GM12892 (cell line): ENCODE data around the gene NFASC.

Experiments
- POLR2A ChIP-seq: IDR thresholded peaks from 2 replicates; pipeline ENCODE4 v1.6.1; 2011; ENCODE audit warnings: low read depth, low read length, control low read depth
- POLR2AphosphoS5 ChIP-seq: IDR thresholded peaks from 2 replicates; pipeline ENCODE4 v1.6.1; 2011; ENCODE audit warnings: low read depth, low read length, control low read depth
- TAF1 ChIP-seq: IDR thresholded peaks from 2 replicates; pipeline ENCODE4 v1.6.1; 2011; ENCODE audit warnings: low read depth, mild to moderate bottlenecking, control low read depth, low read length, borderline replicate concordance

- no peak for TF ChIP-seq POLR2AphosphoS5
- TF ChIP-seq POLR2A = no peak
- no peak for TF ChIP-seq TAF1
These were observed 201.6 kb downstream of the NFASC start for GRCh38 chr1:205072286-205072685.
